HG03025 (cell line): ENCODE data around the gene PLAC8L1.

Experiments used
- ATAC-seq: cut with Tn5 transposase; IDR thresholded peaks from one replicate; pipeline ENCODE4 v1.9.1; 2021; ENCODE audit warnings: mild to moderate bottlenecking, moderate library complexity; ENCODE audit not compliant: unreplicated experiment, low FRiP score

The PLAC8L1 gene

GRCh38 chr5:146048994-146049703, 56.2 kb downstream of the PLAC8L1 start:
- ATAC-seq = no peak

- ATAC-seq = no peak
These were observed 58.0 kb downstream of the PLAC8L1 start for GRCh38 chr5:146047396-146047795.

GRCh38 chr5:146043722-146044121, 61.7 kb downstream of the PLAC8L1 start:
- no peak for ATAC-seq

- ATAC-seq = no peak
These were observed 62.6 kb downstream of the PLAC8L1 start for GRCh38 chr5:146042628-146043279.

GRCh38 chr5:146041180-146041789, 64.1 kb downstream of the PLAC8L1 start:
- peak; percentile 59 for ATAC-seq

GRCh38 chr5:146040527-146040926, 64.8 kb downstream of the PLAC8L1 start:
- no peak for ATAC-seq

- ATAC-seq = no peak
These were observed 66.0 kb downstream of the PLAC8L1 start for GRCh38 chr5:146039420-146039819.

GRCh38 chr5:146034605-146035004, 70.8 kb downstream of the PLAC8L1 start:
- ATAC-seq = no peak
